B cell (primary cell): ENCODE results near the gene WDR64. TPM values are rescaled to one million over a fixed set of nuclear protein-coding genes. Genes with fewer than 3 reads are reported as not detected.

ENCODE experiments used
- ATAC-seq: fragments of 200-7000 bp; cut with Tn5 transposase; one replicate; pipeline ENCODE4 v1.10.0; 2021; ENCODE audit warnings: low read depth, mild to moderate bottlenecking, moderate number of reproducible peaks, moderate library complexity
- CTCF ChIA-PET: fragments of 350-600 bp; sonication (Branson Sonifier 250); formaldehyde crosslinking; loops from one replicate; lab custom pipeline; 2021; ENCODE audit warnings: antibody characterized with exemption, inconsistent platforms; lab: Charles Lee
- POLR2A ChIA-PET: fragments of 350-600 bp; sonication (Branson Sonifier 250); formaldehyde crosslinking; loops from one replicate; lab custom pipeline; 2021; ENCODE audit warnings: antibody characterized with exemption; lab: Charles Lee
- DNase-seq: peaks from one replicate; pipeline ENCODE4 v3.0.0; 2013
- H2AFZ ChIP-seq: 2 replicates; pipeline ENCODE4 v1.6.1; 2012; ENCODE audit warnings: mild to moderate bottlenecking, low read depth, low read length; ENCODE audit not compliant: insufficient read depth, poor library complexity, severe bottlenecking
- H3K27ac ChIP-seq, 2 donors: 1 replicate in 1 of 2; 2 replicates in 1 of 2; pipeline ENCODE4 v1.5.1; 2012 to 2013; ENCODE audit warnings: low read length in 2 of 2, mild to moderate bottlenecking in 2 of 2, moderate library complexity in 1 of 2
- H3K27me3 ChIP-seq, 4 experiments: fragments of 200-600 bp in 1 of 4; sonication (generic) in 1 of 4; replicated peaks in 1 of 4; 1 replicate in 2 of 4; 2 replicates in 2 of 4; pipeline versions ENCODE4 v1.6.1 to v1.7.0; 2013 to 2016; ENCODE audit warnings: low read length in 3 of 4, mild to moderate bottlenecking in 2 of 4, mixed read lengths in 1 of 4, moderate library complexity in 1 of 4; ENCODE audit not compliant: insufficient read depth in 4 of 4, control insufficient read depth in 3 of 4; ENCODE audit errors: control extremely low read depth in 1 of 4
- H3K36me3 ChIP-seq, 2 experiments: replicated peaks in 1 of 2; 1 replicate in 1 of 2; 2 replicates in 1 of 2; pipeline versions ENCODE4 v1.6.1 to v1.7.1; 2013; ENCODE audit warnings: low read length in 1 of 2; ENCODE audit not compliant: insufficient read depth in 2 of 2, control insufficient read depth in 1 of 2; ENCODE audit errors: control extremely low read depth in 1 of 2, extremely low read depth in 1 of 2
- H3K4me1 ChIP-seq, 2 donors: fragments of 200-600 bp in 1 of 2; sonication (generic) in 1 of 2; 1 replicate in 1 of 2; 2 replicates in 1 of 2; pipeline versions ENCODE4 v1.5.1 to v1.6.1; 2013 to 2017; ENCODE audit warnings: low read length in 2 of 2; ENCODE audit not compliant: control insufficient read depth in 2 of 2, insufficient read depth in 2 of 2
- H3K4me2 ChIP-seq: replicated peaks from 2 replicates; pipeline ENCODE3; 2012; ENCODE audit warnings: mild to moderate bottlenecking, low read depth, low read length; ENCODE audit not compliant: poor library complexity, severe bottlenecking
- H3K4me3 ChIP-seq, 5 experiments: fragments of 200-600 bp in 1 of 5; sonication (generic) in 1 of 5; 1 replicate in 3 of 5; 2 replicates in 2 of 5; pipeline versions ENCODE4 v1.5.1 to v1.7.0; 2011 to 2016; ENCODE audit warnings: low read length in 4 of 5, mild to moderate bottlenecking in 4 of 5, low read depth in 2 of 5, control low read depth in 1 of 5, moderate library complexity in 1 of 5; ENCODE audit not compliant: insufficient read depth in 1 of 5; ENCODE audit errors: control extremely low read depth in 1 of 5, extremely low read depth in 1 of 5
- H3K79me2 ChIP-seq: fragments of 200-600 bp; sonication (generic); one replicate; pipeline ENCODE4 v1.6.0; 2016; ENCODE audit warnings: low read length; ENCODE audit not compliant: control insufficient read depth, insufficient read depth
- H3K9ac ChIP-seq: fragments of 200-600 bp; sonication (generic); 2 replicates; pipeline ENCODE4 v1.6.1; 2017; ENCODE audit warnings: mild to moderate bottlenecking, low read length, moderate library complexity
- H3K9me3 ChIP-seq, 3 donors: one replicate each; pipeline versions ENCODE4 v1.6.1 to v1.7.1; 2013; ENCODE audit warnings: low read length in 2 of 3; ENCODE audit not compliant: control insufficient read depth in 2 of 3, insufficient read depth in 1 of 3; ENCODE audit errors: control extremely low read depth in 1 of 3
- H4K20me1 ChIP-seq: 2 replicates; pipeline ENCODE4 v1.6.0; 2012; ENCODE audit warnings: mild to moderate bottlenecking, low read length; ENCODE audit not compliant: insufficient read depth, control insufficient read depth, poor library complexity, severe bottlenecking
- H3K27ac Mint-ChIP-seq: one replicate; pipeline ENCODE4 v1.8.0; 2021; ENCODE audit warnings: mixed read lengths
- H3K27me3 Mint-ChIP-seq: one replicate; pipeline ENCODE4 v1.8.0; 2021; ENCODE audit warnings: mixed read lengths
- H3K4me1 Mint-ChIP-seq: one replicate; pipeline ENCODE4 v1.8.0; 2021; ENCODE audit warnings: mixed read lengths
- H3K4me3 Mint-ChIP-seq: one replicate; pipeline ENCODE4 v1.8.0; 2021; ENCODE audit warnings: mixed read lengths
- H3K9me3 Mint-ChIP-seq: one replicate; pipeline ENCODE4 v1.8.0; 2022; ENCODE audit warnings: mixed read lengths; ENCODE audit not compliant: insufficient read depth
- EZH2 ChIP-seq: IDR thresholded peaks from 2 replicates; pipeline ENCODE4 v1.6.1; 2012; ENCODE audit warnings: borderline replicate concordance, low read depth, mild to moderate bottlenecking, moderate library complexity, low read length; ENCODE audit not compliant: insufficient read depth, poor library complexity, severe bottlenecking
- WGBS: methylation state at CpG from one replicate; pipeline ENCODE4 v1.1.5; 2013; ENCODE audit warnings: missing lambda C conversion rate; ENCODE audit not compliant: insufficient coverage; 5-methylcytosine and 5-hydroxymethylcytosine counted together
- intact Hi-C: fragments of 100-400 bp; cut with micrococcal nuclease; formaldehyde crosslinking; loops from one replicate; pipeline ENCODE4 v1.10.0; 2022
- polyA plus RNA-seq: library from polyadenylated mRNA; depleted of rRNA; stranded (reverse); fragments of >200 nt; gene quantifications from 2 replicates; pipeline ENCODE4 v1.2.3, GENCODE V29; 2012
- total RNA-seq, 2 donors: library from RNA; stranded (reverse); fragments of 120-200 nt in 1 of 2; gene quantifications; 1 replicate in 1 of 2; 2 replicates in 1 of 2; pipeline versions ENCODE4 v1.2.3 to v1.2.4, GENCODE V29; 2013 to 2022
- TF ChIP-seq, protein P1 (sequence below): fragments of 200-600 bp; IDR thresholded peaks from one replicate; pipeline ENCODE4 v1.8.0; 2022; ENCODE audit warnings: antibody characterized with exemption, mild to moderate bottlenecking

Gene WDR64
- total and polyA plus RNA-seq, 2 donors (not counting 1 experiment from before 2014, with no cell fraction given): 0.13 TPM; not detected in 1

DNA sequence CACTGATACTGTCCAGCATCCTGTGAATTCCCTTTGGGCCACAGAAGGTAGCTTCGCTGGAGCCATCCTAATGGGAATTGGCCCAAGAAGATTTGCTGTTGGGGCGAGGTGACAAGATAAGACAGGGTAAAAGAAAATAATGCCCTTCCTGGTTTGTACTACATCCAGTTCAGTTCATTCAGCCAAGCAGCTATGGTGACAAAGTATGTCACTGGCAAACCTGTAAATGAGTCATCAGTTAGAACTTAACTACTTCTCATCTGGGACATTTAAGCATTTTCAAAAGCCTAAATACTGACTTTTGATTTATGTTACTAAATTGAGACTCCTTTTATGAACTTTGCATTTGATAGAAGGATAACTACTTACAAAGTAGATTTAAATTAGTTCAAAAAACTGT lies 54.2 kb downstream of the WDR64 start:
- no peaks in the 10 kb centered on the region for H3K4me1 Mint-ChIP-seq
- H3K27ac Mint-ChIP-seq: no peak overlapping the region
- Histone ChIP-seq H3K9ac (no peak overlapping the region), H3K9me3 (peaks cover 0 to 2% (median 0%) of the 10 kb centered on the region in 3 donors), H2AFZ (no peak overlapping the region), H3K27ac (no peak overlapping the region), H4K20me1 (no peaks in the 10 kb centered on the region), H3K27me3 (peaks cover 0 to 9% (median 3%) of the 10 kb centered on the region in 4 experiments), H3K4me2 (no peak overlapping the region), H3K36me3 (no peaks in the 10 kb centered on the region), H3K79me2 (no peaks in the 10 kb centered on the region), H3K4me3 (no peak overlapping the region), H3K4me1 (no peaks in the 10 kb centered on the region)
- H3K27me3 Mint-ChIP-seq: peaks cover 22% of the 10 kb centered on the region
- intact Hi-C loops: no loop called here
- H3K9me3 Mint-ChIP-seq: no peaks in the 10 kb centered on the region
- TF ChIP-seq EZH2: no peak
- TF ChIP-seq, protein P1, sequence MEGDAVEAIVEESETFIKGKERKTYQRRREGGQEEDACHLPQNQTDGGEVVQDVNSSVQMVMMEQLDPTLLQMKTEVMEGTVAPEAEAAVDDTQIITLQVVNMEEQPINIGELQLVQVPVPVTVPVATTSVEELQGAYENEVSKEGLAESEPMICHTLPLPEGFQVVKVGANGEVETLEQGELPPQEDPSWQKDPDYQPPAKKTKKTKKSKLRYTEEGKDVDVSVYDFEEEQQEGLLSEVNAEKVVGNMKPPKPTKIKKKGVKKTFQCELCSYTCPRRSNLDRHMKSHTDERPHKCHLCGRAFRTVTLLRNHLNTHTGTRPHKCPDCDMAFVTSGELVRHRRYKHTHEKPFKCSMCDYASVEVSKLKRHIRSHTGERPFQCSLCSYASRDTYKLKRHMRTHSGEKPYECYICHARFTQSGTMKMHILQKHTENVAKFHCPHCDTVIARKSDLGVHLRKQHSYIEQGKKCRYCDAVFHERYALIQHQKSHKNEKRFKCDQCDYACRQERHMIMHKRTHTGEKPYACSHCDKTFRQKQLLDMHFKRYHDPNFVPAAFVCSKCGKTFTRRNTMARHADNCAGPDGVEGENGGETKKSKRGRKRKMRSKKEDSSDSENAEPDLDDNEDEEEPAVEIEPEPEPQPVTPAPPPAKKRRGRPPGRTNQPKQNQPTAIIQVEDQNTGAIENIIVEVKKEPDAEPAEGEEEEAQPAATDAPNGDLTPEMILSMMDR: no peak
- H3K4me3 Mint-ChIP-seq: no peak overlapping the region
- ChIA-PET POLR2A (no interaction called here), CTCF (no interaction called here)
- DNase-seq (no peak), ATAC-seq (no peak)
- WGBS: 100% methylated on average over 1 of the region's 2 CpGs

DNA sequence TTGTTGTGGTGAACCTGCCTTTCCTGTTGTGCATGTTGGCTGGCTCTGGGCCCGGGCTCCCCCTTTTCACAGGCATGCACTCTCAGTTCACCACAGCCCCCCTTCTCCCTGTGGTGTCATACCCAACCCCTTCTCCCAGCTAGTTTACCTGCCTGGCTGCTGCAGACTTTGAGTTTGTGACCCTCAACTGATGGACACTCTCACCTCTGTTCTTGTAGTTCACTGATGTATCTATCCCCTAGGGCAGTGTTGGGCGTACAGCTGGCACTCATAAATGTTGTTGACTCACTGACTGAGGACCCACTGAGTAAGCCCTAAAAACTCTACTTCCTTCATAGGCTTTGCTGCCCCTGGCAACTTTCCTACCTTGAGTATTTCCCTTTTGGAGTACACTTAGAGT lies 54.9 kb downstream of the WDR64 start:
- Histone ChIP-seq H4K20me1 (no peaks in the 10 kb centered on the region), H2AFZ (no peak overlapping the region), H3K27me3 (peaks cover 0 to 9% (median 3%) of the 10 kb centered on the region in 4 experiments), H3K36me3 (no peaks in the 10 kb centered on the region), H3K4me2 (no peak overlapping the region), H3K79me2 (no peaks in the 10 kb centered on the region), H3K4me1 (no peaks in the 10 kb centered on the region), H3K9ac (no peak overlapping the region), H3K4me3 (no peak overlapping the region), H3K27ac (no peak overlapping the region), H3K9me3 (peaks cover 0 to 2% (median 0%) of the 10 kb centered on the region in 3 donors)
- WGBS: 70% methylated on average over 2 of the region's 2 CpGs
- Mint-ChIP-seq H3K9me3 (no peaks in the 10 kb centered on the region), H3K27me3 (peaks cover 22% of the 10 kb centered on the region), H3K4me3 (no peak overlapping the region), H3K4me1 (no peaks in the 10 kb centered on the region), H3K27ac (no peak overlapping the region)
- no peak for DNase-seq
- TF ChIP-seq EZH2: no peak
- TF ChIP-seq, protein P1: no peak
- CTCF ChIA-PET: no interaction called here
- POLR2A ChIA-PET: no interaction called here
- ATAC-seq: no peak
- intact Hi-C loops: no loop called here
